Measurements from ENCODE around the gene DNM3.
A peak's percentile ranks its signal among the peaks of the same experiment; 100 is the strongest.

The DNM3 gene

GRCh38 chr1:172272087-172272486 is 430.8 kb downstream of the DNM3 start:
- Histone ChIP-seq H3K14ac (ENCODE audit: low read length in 2 of 2) (no peak overlapping the region), H3K4me3 (ENCODE audit: insufficient read depth in 1 of 2, low read depth in 1 of 2, low read length in 2 of 2) (no peak overlapping the region), H3K27ac (ENCODE audit: low read length, poor library complexity, severe bottlenecking) (no peak overlapping the region), H3K79me1 (replicated peaks; ENCODE audit: low read length, poor library complexity, severe bottlenecking) (peaks cover 1% of the 10 kb centered on the region), H3K18ac (ENCODE audit: low read depth in 1 of 2, low read length in 2 of 2) (no peak overlapping the region), H4K8ac (ENCODE audit: low read length) (no peak overlapping the region), H2BK15ac (ENCODE audit: low read depth, poor library complexity, severe bottlenecking) (no peak overlapping the region), H3K23ac (ENCODE audit: low read length in 2 of 2) (no peak overlapping the region), H2BK12ac (ENCODE audit: low read length in 2 of 2) (no peak overlapping the region), H3K9me3 (ENCODE audit: control insufficient read depth, low read length) (no peaks in the 10 kb centered on the region), H2BK120ac (ENCODE audit: low read depth, low read length) (no peak overlapping the region), H3K9ac (ENCODE audit: low read length) (no peak overlapping the region), H3K27me3 (ENCODE audit: control insufficient read depth in 1 of 2, insufficient read depth in 1 of 2, low read length in 2 of 2) (no peaks in the 10 kb centered on the region), H2BK5ac (ENCODE audit: low read depth, low read length, poor library complexity, severe bottlenecking) (no peak overlapping the region), H3K36me3 (ENCODE audit: control insufficient read depth in 1 of 2, insufficient read depth in 2 of 2, low read depth in 1 of 2, low read length in 2 of 2) (no peaks in the 10 kb centered on the region), H3K4me2 (ENCODE audit: low read length, poor library complexity, severe bottlenecking) (no peak overlapping the region), H2AFZ (ENCODE audit: low read depth, low read length) (no peak overlapping the region), H3K4ac (ENCODE audit: low read depth in 1 of 2, low read length in 2 of 2) (no peak overlapping the region), H2AK5ac (ENCODE audit: low read length, severe bottlenecking) (no peak overlapping the region), H4K91ac (ENCODE audit: low read length) (no peak overlapping the region), H3K4me1 (ENCODE audit: control insufficient read depth, insufficient read depth, low read depth, low read length) (no peaks in the 10 kb centered on the region)
- DNase-seq = no peak
- 14% methylated on average over 1 of the region's 1 CpG for WGBS

- Histone ChIP-seq H2BK120ac (ENCODE audit: low read depth, low read length) (no peak overlapping the region), H2BK5ac (ENCODE audit: low read depth, low read length, poor library complexity, severe bottlenecking) (no peak overlapping the region), H2AFZ (ENCODE audit: low read depth, low read length) (no peak overlapping the region), H4K8ac (ENCODE audit: low read length) (no peak overlapping the region), H3K18ac (ENCODE audit: low read depth in 1 of 2, low read length in 2 of 2) (peak overlapping the region in 1 of 2 experiments; percentile 2), H2AK5ac (ENCODE audit: low read length, severe bottlenecking) (no peak overlapping the region), H2BK15ac (ENCODE audit: low read depth, poor library complexity, severe bottlenecking) (no peak overlapping the region), H3K79me1 (replicated peaks; ENCODE audit: low read length, poor library complexity, severe bottlenecking) (peaks cover 1% of the 10 kb centered on the region), H3K27ac (ENCODE audit: low read length, poor library complexity, severe bottlenecking) (no peak overlapping the region), H4K91ac (ENCODE audit: low read length) (no peak overlapping the region), H3K4me2 (ENCODE audit: low read length, poor library complexity, severe bottlenecking) (no peak overlapping the region), H3K4ac (ENCODE audit: low read depth in 1 of 2, low read length in 2 of 2) (no peak overlapping the region), H3K4me3 (ENCODE audit: insufficient read depth in 1 of 2, low read depth in 1 of 2, low read length in 2 of 2) (no peak overlapping the region), H2BK12ac (ENCODE audit: low read length in 2 of 2) (no peak overlapping the region), H3K9me3 (ENCODE audit: control insufficient read depth, low read length) (no peaks in the 10 kb centered on the region), H3K27me3 (ENCODE audit: control insufficient read depth in 1 of 2, insufficient read depth in 1 of 2, low read length in 2 of 2) (no peaks in the 10 kb centered on the region), H3K4me1 (ENCODE audit: control insufficient read depth, insufficient read depth, low read depth, low read length) (peaks cover 2% of the 10 kb centered on the region), H3K14ac (ENCODE audit: low read length in 2 of 2) (no peak overlapping the region), H3K23ac (ENCODE audit: low read length in 2 of 2) (no peak overlapping the region), H3K9ac (ENCODE audit: low read length) (no peak overlapping the region), H3K36me3 (ENCODE audit: control insufficient read depth in 1 of 2, insufficient read depth in 2 of 2, low read depth in 1 of 2, low read length in 2 of 2) (no peaks in the 10 kb centered on the region)
- DNase-seq = no peak
- 100% methylated on average over 3 of the region's 4 CpGs for WGBS
Observed at GRCh38 chr1:172273647-172274396, 432.5 kb downstream of the DNM3 start.

GRCh38 chr1:172275478-172275877 is 434.2 kb downstream of the DNM3 start:
- Histone ChIP-seq H3K18ac (ENCODE audit: low read depth in 1 of 2, low read length in 2 of 2) (peak overlapping the region in 1 of 2 experiments; percentile 40), H2BK12ac (ENCODE audit: low read length in 2 of 2) (no peak overlapping the region), H3K23ac (ENCODE audit: low read length in 2 of 2) (no peak overlapping the region), H3K4me2 (ENCODE audit: low read length, poor library complexity, severe bottlenecking) (no peak overlapping the region), H3K9me3 (ENCODE audit: control insufficient read depth, low read length) (no peaks in the 10 kb centered on the region), H2BK120ac (ENCODE audit: low read depth, low read length) (no peak overlapping the region), H3K4me1 (ENCODE audit: control insufficient read depth, insufficient read depth, low read depth, low read length) (peaks cover 2% of the 10 kb centered on the region), H2AFZ (ENCODE audit: low read depth, low read length) (no peak overlapping the region), H3K14ac (ENCODE audit: low read length in 2 of 2) (no peak overlapping the region), H3K79me1 (replicated peaks; ENCODE audit: low read length, poor library complexity, severe bottlenecking) (peaks cover 1% of the 10 kb centered on the region), H3K4ac (ENCODE audit: low read depth in 1 of 2, low read length in 2 of 2) (no peak overlapping the region), H2AK5ac (ENCODE audit: low read length, severe bottlenecking) (peak overlapping the region; percentile 80), H3K27ac (ENCODE audit: low read length, poor library complexity, severe bottlenecking) (no peak overlapping the region), H4K91ac (ENCODE audit: low read length) (no peak overlapping the region), H3K4me3 (ENCODE audit: insufficient read depth in 1 of 2, low read depth in 1 of 2, low read length in 2 of 2) (no peak overlapping the region), H3K27me3 (ENCODE audit: control insufficient read depth in 1 of 2, insufficient read depth in 1 of 2, low read length in 2 of 2) (no peaks in the 10 kb centered on the region), H3K9ac (ENCODE audit: low read length) (no peak overlapping the region), H3K36me3 (ENCODE audit: control insufficient read depth in 1 of 2, insufficient read depth in 2 of 2, low read depth in 1 of 2, low read length in 2 of 2) (no peaks in the 10 kb centered on the region), H2BK5ac (ENCODE audit: low read depth, low read length, poor library complexity, severe bottlenecking) (no peak overlapping the region), H2BK15ac (ENCODE audit: low read depth, poor library complexity, severe bottlenecking) (no peak overlapping the region), H4K8ac (ENCODE audit: low read length) (no peak overlapping the region)
- DNase-seq = no peak
- no CpG with 5 or more reads among the region's 1 CpG for WGBS

- DNase-seq = no peak
- Histone ChIP-seq H3K36me3 (ENCODE audit: control insufficient read depth in 1 of 2, insufficient read depth in 2 of 2, low read depth in 1 of 2, low read length in 2 of 2) (no peaks in the 10 kb centered on the region), H2BK120ac (ENCODE audit: low read depth, low read length) (no peak overlapping the region), H3K4me2 (ENCODE audit: low read length, poor library complexity, severe bottlenecking) (no peak overlapping the region), H4K91ac (ENCODE audit: low read length) (no peak overlapping the region), H3K23ac (ENCODE audit: low read length in 2 of 2) (no peak overlapping the region), H3K4ac (ENCODE audit: low read depth in 1 of 2, low read length in 2 of 2) (no peak overlapping the region), H3K27ac (ENCODE audit: low read length, poor library complexity, severe bottlenecking) (no peak overlapping the region), H3K27me3 (ENCODE audit: control insufficient read depth in 1 of 2, insufficient read depth in 1 of 2, low read length in 2 of 2) (no peaks in the 10 kb centered on the region), H3K9me3 (ENCODE audit: control insufficient read depth, low read length) (no peaks in the 10 kb centered on the region), H3K4me3 (ENCODE audit: insufficient read depth in 1 of 2, low read depth in 1 of 2, low read length in 2 of 2) (no peak overlapping the region), H2AK5ac (ENCODE audit: low read length, severe bottlenecking) (no peak overlapping the region), H3K9ac (ENCODE audit: low read length) (no peak overlapping the region), H2AFZ (ENCODE audit: low read depth, low read length) (no peak overlapping the region), H3K79me1 (replicated peaks; ENCODE audit: low read length, poor library complexity, severe bottlenecking) (peaks cover 1% of the 10 kb centered on the region), H2BK5ac (ENCODE audit: low read depth, low read length, poor library complexity, severe bottlenecking) (no peak overlapping the region), H4K8ac (ENCODE audit: low read length) (no peak overlapping the region), H3K14ac (ENCODE audit: low read length in 2 of 2) (no peak overlapping the region), H2BK15ac (ENCODE audit: low read depth, poor library complexity, severe bottlenecking) (no peak overlapping the region), H2BK12ac (ENCODE audit: low read length in 2 of 2) (no peak overlapping the region), H3K4me1 (ENCODE audit: control insufficient read depth, insufficient read depth, low read depth, low read length) (peaks cover 2% of the 10 kb centered on the region), H3K18ac (ENCODE audit: low read depth in 1 of 2, low read length in 2 of 2) (no peak overlapping the region)
- WGBS = no CpG with 5 or more reads among the region's 2 CpGs
Observed at GRCh38 chr1:172276120-172276818, 435.0 kb downstream of the DNM3 start.
